Right ventricle myocardium inferior (tissue), 1 donor: ENCODE measurements around the gene NEURL1B. TPM values are rescaled to one million over a fixed set of nuclear protein-coding genes. Genes with fewer than 3 reads are reported as not detected.

Experiments used
- ATAC-seq: fragments of 200-7000 bp; cut with Tn5 transposase; one replicate; pipeline ENCODE4 v1.9.1; 2020; ENCODE audit warnings: mild to moderate bottlenecking, moderate library complexity
- DNase-seq: peaks from one replicate; pipeline ENCODE4 v3.0.0; 2021; ENCODE audit errors: missing footprints
- intact Hi-C: fragments of 100-400 bp; cut with DNase I; formaldehyde crosslinking; loops from one replicate; pipeline ENCODE4 v1.11.0; 2022
- total RNA-seq: library from RNA; stranded (reverse); fragmentation: NEBNext Ultra II Directional; extraction: Animal tissue kit (Norgen Biotek cat#: 25700); gene quantifications from one replicate; pipeline ENCODE4 v1.2.1, GENCODE V29; 2021
- donor health status: DM: no; HTN: yes; CAD: no; lungs with severe emphysema.

Gene NEURL1B
- total RNA-seq, 1 donor from 2014 or later, result 37.1 TPM

DNA sequence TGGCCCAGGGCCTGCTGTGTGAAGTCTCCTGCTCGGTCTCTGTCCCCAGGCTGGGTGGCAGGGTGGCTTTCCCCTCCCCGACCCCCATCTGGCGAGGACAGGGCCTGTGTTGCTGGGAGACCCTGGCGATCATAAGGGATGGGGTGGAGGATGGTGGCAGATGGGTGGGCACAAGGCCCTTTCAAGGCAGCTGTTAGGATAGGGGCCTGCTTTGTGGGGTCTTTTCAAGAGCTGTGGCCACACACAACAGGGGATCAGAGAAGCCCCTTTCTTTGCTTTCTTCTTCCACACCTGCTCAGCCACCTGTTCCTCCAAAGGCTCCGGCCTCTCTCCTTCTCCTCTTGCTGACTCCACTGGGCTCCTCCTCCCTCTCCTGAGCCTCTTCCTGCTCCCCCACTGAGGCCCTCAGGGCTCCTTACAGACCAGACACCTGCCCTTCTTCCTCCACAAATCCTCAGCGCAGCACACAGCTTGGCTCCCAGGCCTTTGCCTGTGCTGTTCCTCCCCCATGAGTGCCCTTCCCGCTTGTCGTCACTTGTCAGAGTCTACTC lies 15.0 kb upstream of the NEURL1B start:
- no peak for DNase-seq
- intact Hi-C loops, result no loop called here
- ATAC-seq, result no peak

DNA sequence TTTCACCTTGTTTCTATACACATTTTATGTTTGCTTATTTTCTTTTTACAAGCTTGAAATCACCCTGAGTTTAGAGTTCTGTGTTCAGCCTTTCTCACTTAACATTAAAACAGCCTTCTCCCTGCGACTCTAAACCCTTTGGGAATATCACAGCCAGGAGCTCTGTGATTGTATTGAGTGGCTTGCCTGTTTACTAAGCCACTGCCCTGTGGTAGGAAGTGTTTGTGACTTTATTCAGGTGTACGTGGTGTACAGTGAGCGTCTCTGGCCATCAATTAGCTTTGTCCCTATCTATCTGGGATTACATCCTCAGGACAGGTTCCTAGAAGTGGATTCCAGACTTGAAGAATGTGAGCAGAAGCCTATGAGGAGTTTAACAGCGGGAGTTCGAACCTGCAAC lies 11.0 kb upstream of the NEURL1B start:
- intact Hi-C loops, result no loop called here
- ATAC-seq (no peak), DNase-seq (no peak)

DNA sequence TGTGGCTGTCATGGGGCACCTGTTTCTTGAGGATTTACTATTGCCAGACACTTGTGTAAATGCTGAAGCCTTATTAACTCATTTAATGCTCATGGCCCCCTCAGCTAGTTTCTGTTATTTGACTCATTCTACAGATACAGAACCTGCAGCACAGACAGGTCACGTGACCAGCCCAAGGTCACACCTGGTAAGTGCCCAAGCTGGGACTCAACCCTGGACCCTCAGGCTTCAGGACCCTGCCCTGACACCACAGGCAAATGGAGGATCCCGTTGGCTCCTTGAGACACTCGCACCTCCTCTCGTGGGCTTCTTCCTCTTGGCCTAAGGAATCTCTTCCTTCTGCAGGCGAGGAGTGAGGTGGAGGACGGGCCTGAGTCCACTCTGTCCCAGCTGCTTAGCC lies 10.6 kb upstream of the NEURL1B start:
- DNase-seq (no peak), ATAC-seq (no peak)
- intact Hi-C loops, result no loop called here

DNA sequence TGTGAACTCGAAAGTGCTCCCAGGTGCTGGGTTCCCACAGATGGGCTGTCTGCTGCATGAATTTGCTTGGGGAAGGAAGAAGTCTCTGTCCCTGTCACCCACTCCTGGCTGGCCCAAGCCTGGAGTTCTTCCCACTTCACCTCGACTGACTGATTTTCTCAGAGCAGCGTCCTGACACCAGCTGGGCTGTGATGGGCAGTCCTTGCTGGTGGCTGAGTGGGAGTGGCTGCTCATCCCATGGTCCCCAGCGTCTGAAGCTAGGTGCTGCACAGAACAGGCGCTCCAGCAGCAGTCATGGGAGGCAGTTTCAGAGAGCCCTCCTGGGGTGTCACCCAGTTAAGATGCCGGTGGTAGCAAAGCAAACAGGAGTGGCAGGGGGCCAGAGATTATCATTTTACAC lies 10.1 kb upstream of the NEURL1B start:
- intact Hi-C loops, result no loop called here
- ATAC-seq, result no peak
- DNase-seq, result no peak

DNA sequence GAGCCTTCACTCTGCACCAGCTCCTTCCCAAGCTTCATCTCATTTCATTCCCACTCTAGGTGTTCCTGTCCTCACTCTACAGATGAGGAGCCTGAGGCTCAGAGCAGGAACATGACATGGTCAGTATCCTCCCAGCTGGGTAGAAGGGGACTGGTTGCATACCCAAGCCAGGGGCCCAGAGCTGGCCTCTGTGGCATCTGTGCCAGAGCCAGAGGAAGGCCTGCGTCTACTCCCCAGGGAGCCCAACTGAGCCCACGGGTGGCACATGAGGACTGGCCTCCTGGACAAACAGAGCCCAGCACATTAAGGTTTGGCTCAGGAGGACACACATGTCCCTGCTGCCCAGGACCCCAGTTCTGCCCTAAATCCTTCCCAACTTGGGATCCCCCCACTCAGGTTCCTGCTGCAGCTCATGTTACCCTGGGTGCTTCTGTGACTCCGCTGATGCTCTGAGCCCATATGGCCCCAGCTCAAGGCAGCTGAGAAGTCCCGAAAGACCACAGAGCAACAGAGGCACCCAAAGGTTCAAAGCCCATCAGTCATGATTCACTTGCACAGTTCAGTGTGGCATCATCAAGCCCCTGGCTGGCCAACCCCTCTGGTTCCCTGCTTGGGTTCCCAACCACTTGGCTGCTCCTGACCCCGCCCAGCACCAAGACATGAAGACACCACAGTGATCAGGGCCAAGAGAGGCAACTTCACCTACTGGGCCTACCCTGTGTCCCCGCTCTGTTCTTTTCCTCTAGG lies 8.5 kb upstream of the NEURL1B start:
- intact Hi-C loops, result no loop called here
- DNase-seq, result peak; percentile 31
- ATAC-seq, result no peak

DNA sequence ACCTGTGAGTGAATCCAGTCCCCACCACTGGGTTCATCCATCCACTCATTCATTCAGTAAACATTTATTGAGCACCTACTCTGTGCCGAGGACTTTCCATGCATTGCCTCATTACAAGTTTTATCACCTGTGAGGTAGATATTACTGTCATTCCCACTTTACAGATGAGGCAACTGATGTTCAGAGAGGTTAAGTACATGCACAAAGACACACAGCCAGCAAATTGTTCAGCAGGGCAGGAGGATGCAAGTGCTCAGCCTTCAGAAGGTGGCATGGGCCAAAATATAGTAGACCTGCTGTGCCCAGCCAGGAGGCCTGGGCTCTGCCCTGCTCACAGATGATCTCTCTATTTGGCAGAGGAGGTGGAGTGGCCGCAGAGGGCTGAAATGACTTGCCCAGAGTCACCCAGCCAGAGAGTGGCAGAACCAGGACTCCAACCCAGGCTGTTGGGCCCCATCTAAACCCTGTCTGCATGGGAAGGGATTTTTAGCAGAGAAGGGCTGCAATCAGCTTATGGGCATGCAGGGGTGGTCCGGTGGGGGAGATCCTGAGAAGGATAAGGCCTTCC lies 7.6 kb upstream of the NEURL1B start:
- intact Hi-C loops, result no loop called here
- DNase-seq, result peak; percentile 44
- ATAC-seq, result peak; percentile 2

DNA sequence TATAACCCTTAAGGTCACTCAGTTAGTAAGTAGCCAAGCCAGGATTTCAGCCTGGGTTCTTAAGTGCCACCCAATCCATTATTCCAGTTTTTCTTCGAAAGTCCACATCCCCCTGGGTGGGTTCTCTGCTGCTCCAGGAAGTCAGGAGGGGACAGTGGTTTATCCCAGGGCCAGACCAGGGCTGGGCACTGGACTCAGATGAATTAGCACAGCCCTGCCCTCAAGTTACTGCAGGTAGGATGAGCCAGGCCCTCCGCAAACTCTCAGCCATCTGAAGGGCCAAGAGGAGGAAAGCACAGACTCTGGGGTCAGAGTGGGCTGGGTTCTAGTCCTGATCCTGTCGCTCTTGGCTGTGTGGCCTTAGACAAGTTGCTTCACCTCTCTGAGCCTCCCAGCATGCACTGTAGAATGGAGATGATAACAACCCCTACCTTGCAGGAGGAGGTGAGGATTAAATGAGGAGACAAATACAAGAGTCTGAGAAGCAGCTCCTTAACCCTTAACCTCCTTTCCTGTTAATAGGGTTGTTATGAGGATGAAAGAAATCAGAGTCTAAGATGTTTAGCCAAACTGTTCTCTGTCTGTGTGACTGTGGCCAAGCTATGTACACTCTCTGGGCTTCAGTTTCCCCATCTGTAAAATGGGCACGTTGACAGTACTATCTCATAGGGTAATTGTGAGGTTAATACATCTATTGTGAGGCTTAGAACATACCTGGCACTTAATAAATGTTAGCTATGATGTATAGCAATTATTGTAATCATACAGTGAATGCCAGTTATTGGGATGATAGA lies 6.8 kb upstream of the NEURL1B start:
- ATAC-seq (no peak), DNase-seq (peak; percentile 40)
- intact Hi-C loops, result no loop called here

DNA sequence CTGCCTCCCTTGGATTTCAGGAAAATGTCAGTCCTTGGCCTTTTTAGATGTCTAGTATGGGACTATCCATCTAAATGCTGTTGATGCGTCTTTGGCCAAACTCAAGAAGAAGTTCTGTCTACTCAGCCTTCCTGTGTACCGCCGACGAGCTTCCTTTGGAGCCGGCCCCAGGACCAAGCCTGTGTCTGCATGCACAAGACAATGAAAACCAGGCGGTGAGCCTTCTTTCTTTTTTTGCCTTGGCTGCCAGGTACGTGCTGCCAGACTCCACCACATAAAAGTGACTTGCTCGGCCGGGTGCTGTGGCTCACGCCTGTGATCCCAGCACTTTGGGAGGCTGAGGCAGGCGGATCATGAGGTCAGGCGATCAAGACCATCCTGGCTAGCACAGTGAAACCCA lies 6.0 kb upstream of the NEURL1B start:
- ATAC-seq (no peak), DNase-seq (peak; percentile 26)
- intact Hi-C loops, result no loop called here

DNA sequence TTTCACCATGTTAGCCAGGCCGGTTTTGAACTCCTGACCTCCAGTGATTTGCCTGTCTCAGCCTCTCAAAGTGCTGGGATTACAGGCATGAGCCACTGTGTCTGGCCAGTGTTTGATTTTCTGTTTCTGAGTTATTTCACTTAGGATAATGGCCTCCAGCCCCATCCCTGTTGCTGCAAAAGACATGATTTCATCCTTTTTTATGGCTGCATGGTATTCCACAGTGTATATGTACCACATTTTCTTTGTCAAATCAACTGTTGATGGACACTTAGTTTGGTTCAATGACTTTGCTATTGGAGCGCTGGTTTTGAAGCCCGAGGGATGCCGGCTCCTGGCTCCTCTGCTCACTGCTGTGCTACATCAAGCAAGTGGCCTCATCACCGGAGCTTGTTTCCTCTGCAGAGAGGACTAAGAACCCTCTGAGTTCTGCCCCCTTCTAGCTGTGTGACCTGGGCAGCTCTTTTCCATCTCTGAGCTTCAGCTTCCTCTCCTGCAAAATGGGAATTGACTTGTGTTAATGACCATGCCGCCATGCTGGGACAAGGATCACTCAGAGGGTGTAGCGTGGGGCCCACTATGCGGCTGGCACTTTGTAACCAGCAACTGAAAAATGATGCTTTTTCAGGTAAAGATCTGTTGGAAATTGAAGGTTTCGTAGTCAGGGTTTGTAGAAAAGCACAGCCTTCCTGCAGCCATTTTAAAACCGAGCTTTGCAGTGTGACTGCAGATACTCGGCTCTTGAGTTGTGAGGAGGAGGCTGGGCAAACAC lies 4.6 kb upstream of the NEURL1B start:
- DNase-seq, result no peak
- intact Hi-C loops, result no loop called here
- no peak for ATAC-seq

DNA sequence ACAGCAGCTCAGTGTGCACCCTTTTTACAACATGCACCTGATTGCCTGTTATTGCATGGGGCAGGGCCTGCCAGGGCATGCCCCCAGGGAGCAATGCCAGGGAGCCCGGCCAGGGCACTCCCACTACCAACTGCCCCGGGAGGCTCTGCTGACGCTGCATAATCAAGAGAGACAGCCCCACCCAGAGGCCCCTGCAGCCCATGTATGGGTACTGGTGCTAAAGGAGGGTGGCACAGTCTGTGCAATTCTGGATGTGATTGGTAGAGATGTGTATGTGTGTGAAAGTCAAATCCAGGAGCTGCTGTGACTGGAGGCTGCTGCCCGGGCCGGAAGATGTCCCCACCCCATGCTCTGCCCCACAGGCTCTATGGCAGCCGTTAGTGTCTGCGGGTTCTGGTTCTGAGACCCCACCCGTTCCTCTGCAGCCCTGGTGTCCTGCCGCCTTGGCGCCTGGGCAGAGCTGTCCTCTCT lies 3.9 kb upstream of the NEURL1B start:
- DNase-seq (no peak), ATAC-seq (peak; percentile 46)
- intact Hi-C loops, result no loop called here

DNA sequence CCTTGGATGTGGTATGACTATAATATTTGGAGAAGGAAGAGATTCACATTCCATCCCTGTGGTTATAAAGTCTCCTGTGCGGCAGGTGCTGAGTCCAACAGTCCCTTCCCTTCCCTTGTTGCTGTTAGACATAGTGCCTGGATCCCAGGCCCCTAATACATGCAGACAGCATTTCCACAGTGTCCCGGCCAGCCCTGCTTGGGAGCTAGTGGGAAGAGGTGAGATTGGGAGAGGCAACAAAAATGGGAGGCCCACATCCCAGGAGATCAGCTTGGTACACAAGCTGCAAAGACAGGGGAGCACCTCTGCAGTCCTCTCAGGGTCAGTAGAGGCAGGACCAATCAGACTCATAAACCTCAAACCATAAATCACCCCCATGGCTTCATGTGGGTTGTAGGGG lies 3.3 kb upstream of the NEURL1B start:
- intact Hi-C loops, result no loop called here

DNA sequence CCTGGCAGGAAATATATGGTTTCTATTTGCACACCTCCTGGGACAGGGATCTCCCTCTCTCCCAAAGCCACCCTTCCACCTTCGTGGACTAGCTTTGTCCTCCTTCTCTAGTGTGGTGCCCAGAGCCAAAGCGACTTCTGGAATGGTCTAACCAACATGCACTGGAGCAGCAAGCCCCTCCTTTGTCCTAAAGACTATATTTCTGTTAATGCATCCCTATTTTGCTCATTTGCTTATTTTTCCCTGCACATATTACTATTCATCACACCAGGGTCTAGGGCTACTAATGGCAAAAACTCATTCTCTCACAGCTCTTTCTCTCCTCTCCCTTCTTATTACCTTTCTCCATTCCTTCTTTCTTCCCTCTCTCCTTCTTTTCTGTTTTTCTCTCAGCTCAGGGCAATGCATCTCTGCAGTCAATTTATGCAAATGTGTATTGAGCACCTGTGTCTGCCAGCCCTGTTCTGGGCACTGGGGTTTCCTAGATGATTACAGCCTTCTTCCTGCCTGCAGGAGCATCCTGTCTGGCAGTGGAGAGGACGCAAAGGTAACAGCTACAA lies 2.8 kb upstream of the NEURL1B start:
- no peak for DNase-seq

More for the DNA sequence above, 3.3 kb upstream of the NEURL1B start:
- ATAC-seq (no peak), DNase-seq (no peak)

DNA sequence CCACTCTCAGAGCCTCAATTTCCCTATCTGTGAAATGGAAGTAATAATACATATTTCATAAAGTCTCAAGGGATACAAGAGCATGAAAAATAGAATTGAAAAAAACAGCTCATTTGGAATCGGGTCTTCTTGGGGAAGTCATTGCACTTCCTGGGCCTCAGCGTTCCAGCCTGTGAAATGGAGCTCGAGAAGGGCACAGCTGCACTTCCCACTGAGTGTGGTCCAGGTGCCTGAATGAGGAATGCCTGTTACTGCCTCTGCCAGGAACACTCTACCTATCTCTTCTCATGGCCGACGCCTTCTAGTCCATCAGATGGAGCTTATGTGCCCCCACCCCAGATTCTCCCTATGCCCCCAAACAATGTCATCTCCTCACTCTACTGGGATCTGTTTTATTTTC lies 924 bp upstream of the NEURL1B start:
- ATAC-seq, result no peak
- DNase-seq, result no peak
- intact Hi-C loops, result loop anchor here (2.0 to 5.0 kb wide), 3 partner anchors 38 to 138 kb away; no protein-coding TSS in a partner anchor

More for the DNA sequence above, 2.8 kb upstream of the NEURL1B start:
- intact Hi-C loops, result no loop called here
- ATAC-seq, result no peak

DNA sequence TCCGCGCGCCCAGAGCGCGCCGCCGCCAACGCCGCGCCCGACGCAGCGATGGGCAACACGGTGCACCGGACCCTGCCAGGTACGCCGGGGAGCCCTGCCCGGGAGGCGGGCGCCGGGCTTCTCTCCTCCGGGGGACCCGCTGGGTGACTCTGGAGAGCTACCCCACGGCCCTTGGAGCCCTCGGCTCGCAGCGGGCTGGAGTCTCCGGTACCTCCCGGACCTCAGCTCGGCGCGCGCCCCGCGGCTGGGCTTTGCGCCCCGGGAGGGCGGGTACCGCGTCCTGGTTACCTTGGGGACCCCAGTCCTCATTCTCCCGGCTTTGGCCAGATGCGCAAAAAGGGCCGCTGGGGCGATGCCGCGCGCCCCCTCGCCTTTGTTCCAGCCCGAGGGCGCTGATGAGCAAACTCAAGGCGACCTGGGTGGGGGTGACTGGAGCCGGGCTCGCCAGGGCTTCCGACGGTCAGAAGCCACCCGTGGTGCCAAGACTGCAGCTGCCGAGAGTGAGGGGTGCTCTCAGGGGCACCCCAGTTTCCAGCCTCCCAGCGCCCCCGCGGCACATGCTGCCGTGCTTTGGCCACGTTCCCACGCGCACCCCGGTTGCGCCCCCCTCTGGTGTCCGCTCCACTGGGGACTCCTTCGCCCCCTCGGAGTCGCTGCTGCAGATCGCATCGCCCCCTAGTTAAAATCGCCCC lies 442 bp downstream of the NEURL1B start:
- ATAC-seq (peak; percentile 8), DNase-seq (peak; percentile 71)
- intact Hi-C loops, result loop anchor here (2.0 to 5.0 kb wide), 4 partner anchors 39 to 163 kb away; no protein-coding TSS in a partner anchor

DNA sequence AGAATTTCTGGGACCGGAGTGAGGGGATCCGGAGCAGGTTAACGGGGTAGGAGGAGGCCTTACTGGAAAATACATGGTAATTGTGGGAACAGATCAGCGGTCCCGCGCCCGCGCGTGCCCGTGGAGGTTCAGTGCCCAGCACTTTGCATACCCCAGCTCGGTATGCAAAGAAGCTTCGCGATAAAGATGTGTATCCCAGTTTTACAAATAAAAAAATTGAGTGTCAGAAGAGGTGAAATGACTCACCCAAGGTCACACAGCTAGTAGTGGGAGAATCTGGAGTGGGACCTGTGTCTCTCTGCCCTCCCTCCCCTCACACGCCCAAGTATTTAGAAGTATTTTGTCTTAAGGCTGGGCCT lies 967 bp downstream of the NEURL1B start:
- ATAC-seq (no peak), DNase-seq (no peak)
- intact Hi-C loops, result loop anchor here (2.0 to 5.0 kb wide), 3 partner anchors 40 to 163 kb away; no protein-coding TSS in a partner anchor

DNA sequence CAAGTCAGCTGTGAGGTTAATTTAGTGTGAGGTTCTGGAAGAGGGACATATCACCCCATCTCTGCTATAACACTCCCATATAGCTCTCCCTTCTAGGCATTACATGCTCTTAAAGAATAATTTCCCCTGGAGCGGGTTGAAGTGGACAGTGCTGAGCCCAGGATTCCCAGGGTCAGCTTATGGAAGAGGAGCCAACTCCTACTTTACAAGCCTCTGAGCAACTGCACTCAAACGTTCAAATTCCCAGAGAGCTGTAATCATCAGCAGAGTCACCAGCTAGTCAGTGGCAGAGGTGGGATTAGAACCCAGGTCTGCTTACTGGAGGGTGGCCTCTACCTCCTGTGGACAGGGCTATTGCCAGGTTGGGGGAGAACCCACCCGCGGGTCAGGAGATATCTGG lies 1.4 kb downstream of the NEURL1B start:
- ATAC-seq (peak; percentile 1), DNase-seq (no peak)
- intact Hi-C loops, result loop anchor here (2.0 to 5.0 kb wide), 3 partner anchors 40 to 164 kb away; no protein-coding TSS in a partner anchor
